HG03442 (cell line): ENCODE results near the gene HEATR5A.
"Not testable (repeated sequence)": the region's sequence is repeated elsewhere in the genome, so short reads cannot be mapped to it uniquely, and the experiment has no call there.

Source experiments
- ATAC-seq: cut with Tn5 transposase; IDR thresholded peaks from one replicate; pipeline ENCODE4 v1.9.1; 2021; ENCODE audit warnings: mild to moderate bottlenecking, moderate library complexity; ENCODE audit not compliant: unreplicated experiment

HEATR5A gene

DNA sequence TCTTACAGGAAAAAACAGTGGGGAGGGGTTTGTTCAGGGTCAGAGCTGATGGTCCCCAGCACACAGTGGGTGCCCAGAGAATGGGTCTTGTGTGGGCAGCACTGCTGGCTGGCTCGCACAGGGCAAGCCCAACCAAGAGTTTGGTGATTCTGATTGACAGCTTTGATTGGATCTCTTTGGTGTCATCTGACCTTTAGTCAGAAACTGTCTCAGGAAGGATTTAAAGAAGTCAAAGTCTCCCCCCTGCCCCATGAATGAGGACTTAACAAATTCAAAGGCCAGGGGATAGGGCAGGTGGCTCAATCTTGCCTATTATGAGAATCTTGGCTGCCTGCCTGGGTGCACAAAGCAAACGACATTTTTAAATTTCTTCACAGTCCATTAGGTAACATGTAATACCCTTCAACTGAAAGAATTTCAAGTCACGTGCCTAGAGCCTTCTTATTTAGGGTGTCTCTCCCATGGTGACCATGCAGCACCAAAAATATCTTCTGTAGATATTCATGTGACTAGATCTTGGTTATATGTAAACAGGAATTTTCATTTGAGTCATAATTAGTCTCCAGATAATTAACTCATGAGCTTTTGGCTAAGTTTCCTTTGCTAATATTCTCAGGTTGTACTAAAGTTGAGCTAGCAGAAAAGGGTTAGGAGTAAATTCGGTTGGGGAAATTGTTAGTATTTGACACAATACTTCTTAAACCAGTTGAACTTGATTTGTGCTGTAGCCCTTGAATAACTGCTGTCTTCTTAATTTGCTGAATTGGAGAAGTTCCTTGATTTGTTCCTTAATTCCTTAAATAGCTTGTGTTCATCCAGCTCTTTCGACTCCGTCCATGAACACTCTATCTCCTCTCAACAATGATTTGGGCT lies 158.3 kb downstream of the HEATR5A start:
- ATAC-seq, result no peak

DNA sequence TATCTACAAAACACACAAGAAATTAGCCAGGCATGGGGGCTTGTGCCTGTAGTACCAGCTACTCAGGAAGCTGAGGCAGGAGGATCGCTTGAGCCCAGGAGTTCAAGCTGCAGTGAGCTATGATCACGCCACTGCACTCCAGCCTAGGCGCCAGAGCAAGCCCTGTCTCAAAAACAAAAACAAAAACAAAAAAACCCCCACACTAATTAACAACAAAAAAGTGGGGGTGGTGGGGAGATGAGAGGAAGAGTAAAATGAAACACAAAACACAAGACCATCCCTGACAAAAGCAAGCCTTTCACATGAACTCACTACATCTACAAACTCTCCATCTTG lies 158.9 kb downstream of the HEATR5A start:
- no peak for ATAC-seq

DNA sequence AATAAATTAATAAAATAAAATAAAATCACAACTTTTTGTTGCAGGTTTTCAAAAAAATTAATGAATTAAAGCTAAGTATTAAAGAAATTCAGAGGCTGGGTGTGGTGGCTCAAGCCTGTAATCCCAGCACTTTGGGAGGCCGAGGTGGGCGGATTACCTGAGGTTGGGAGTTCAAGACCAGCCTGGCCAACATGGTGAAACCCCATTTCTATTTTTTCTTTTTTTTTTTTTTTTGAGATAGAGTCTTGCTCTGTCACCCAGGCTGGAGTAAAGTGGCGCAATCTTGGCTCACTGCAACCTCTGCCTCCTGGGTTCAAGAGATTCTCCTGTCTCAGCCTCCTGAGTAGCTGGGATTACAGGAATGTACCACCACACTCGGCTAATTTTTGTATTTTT lies 161.3 kb downstream of the HEATR5A start:
- not testable (repeated sequence) for ATAC-seq

DNA sequence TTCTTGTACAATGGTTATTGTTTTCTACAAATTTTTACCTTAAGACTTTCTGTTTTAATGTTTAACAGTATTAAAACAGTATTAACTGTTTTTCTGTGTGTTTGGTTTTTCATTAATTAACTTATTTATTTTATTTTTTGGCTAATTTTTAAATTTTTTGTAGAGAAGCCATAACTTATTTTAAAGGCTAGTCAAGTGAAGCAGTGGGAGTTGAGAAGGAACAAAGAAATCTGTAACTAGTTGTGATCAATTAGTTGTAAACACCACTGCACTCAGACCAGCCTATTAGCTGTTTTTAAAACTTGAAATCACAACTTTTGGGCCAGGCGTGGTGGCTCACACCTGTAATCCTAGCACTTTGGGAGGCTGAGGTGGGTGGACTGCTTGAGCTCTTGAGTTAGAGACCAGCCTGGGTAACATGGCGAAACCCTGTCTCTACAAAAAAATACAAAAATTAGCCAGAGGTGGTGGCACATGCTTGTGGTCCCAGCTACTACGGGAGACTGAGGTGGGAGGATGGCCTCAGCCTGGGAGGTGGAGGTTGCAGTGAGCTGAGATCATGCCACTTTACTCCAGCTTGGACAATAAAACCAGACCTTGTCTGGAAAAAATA lies 161.8 kb downstream of the HEATR5A start:
- ATAC-seq, result no peak

DNA sequence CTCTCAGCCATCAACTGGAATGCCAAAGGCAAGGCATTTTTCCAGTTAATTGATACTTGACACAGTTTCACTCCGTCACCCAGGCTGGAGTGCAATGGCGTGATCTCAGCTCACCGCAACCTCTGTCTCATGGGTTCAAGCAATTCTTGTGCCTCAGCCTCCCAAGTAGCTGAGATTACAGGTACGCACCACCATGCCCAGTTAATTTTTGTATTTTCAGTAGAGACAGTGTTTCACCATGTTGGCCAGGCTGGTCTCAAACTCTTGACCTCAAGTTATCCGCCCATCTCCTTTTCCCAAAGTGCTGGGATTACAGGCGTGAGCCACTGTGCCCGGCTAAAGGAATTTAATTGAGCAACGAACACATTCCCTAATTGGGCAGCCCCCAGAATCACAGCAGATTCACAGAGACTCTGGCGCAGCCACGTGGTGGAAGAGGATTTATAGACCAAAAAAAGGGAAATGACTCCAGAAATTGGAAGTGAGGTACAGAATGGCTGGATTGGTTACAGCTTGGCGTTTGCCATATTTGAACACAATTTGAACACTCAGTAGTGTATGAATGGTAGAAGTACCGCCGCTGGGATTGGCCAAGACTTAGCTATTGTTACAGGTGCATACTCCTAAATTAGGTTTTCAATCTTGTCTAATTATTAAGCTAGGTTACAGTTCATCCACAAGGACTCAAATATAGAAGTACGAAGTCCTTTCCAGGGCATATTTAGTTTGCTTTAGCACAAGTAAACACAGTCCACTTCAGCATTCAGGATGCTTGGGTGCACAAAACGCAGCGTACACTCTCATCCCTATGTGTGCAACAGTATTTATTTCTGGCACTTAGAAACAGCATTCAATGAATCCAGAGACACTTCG lies 162.6 kb downstream of the HEATR5A start:
- ATAC-seq, result not testable (repeated sequence)

DNA sequence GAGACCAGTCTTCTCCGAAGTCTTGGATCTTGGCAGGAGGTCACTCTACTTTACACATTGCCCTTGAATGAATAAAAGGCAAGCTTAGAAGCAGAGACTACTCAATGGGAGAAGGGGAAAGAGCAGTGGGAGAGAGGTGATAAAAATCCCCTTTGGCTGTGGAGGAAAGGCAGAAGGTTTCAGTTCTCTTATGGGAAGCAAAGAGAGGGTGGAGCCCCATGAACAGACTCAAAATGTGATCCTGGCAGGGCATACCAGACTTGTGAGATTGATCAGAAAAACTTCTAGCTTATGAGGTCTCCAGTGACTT lies 163.2 kb downstream of the HEATR5A start:
- no peak for ATAC-seq

DNA sequence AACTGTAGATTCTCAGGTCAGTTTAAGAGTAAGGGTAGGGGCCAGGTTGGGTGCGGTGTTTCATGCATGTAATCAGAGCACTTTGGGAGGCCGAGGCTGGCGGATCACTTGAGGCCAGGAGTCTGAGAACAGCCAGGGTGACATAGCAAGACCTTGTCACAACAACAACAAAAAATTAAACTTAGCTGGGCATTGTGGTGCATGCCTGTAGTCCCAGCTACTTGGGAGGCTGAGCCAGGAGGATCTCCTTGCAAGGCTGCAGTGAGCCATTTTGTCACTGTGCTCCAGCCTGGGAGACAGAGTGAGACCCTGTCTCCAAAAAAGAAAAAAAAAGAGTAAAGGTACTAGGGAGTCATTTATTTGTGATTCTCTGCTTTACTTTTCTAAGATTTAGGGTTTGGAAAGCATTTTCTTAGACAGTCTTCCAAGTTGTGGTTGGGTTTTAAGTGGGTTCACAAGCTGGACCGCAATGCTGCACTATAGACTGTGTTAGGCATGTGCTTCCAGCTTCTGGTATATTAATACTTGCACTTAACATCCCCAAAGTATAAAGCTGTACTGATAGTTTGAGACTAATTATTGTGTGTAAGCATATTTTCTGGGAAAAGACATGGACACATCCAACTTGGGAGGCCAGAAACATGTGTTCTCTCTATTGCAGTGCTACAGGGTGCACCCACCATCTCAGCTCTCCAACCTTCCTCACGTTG lies 163.7 kb downstream of the HEATR5A start:
- no peak for ATAC-seq

DNA sequence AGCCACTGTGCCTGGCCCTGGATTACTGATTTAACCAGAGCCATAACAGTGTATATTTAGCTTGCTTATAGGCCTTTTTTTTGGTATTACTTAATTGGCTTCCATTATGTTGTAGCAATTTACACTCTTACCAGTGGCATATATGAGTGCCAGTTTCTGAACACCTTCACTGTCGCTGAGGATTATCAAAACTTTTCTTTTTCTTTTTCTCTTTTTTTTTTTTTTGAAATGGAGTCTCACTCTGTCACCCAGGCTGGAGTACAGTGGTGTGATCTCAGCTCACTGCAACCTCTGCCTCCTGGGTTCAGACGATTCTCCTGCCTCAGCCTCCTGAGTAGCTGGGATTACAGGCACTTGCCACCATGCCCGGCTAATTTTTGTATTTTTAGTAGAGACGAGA lies 164.4 kb downstream of the HEATR5A start:
- ATAC-seq, result not testable (repeated sequence)

DNA sequence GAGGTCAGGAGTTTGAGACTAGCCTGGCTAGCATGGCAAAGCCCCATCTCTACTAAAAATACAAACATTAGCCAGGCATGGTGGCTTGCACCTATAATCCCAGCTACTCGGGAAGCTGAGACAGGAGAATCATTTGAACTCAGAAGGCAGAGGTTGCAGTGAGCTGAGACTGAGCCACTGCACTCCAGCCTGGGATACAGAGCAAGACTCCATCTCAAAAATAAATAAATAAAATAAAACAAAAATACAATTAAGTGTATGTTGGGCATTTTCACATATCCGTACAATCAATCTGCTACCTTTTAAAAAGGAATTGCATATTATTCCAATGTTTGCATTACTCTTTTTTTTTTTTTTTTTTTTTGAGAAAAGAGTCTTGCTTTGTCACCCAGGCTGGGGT lies 165.1 kb downstream of the HEATR5A start:
- no peak for ATAC-seq

DNA sequence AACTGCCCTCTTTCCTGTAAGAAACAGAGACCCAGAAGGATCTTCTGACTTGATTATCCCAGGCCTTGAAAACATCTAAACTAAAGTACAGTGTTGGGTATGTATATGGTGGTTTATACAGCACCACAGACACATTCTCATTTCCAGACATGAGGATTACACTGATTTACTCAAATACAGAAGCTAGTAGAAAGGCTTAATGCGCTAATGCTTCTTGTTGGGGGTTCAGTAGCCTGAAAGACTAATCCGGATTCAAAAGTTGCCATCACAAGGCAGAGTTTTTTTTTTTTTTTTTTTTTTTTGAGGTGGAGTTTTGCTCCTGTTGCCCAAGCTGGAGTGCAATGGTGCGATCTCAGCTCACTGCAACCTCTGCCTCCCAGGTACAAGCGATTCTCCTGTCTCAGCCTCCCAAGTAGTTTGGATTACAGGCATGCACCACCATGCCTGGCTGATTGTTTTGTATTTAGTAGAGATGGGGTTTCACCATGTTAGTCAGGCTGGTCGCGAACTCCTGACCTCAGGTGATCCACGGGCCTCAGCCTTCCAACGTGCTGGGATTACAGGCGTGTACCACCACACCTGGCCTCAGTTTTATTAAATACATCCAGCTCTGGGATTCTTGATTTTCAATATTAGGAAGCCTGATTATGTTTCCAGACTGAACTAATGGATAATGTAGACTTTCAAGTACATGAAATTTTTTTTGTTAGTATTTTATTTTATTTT lies 166.4 kb downstream of the HEATR5A start:
- no peak for ATAC-seq

DNA sequence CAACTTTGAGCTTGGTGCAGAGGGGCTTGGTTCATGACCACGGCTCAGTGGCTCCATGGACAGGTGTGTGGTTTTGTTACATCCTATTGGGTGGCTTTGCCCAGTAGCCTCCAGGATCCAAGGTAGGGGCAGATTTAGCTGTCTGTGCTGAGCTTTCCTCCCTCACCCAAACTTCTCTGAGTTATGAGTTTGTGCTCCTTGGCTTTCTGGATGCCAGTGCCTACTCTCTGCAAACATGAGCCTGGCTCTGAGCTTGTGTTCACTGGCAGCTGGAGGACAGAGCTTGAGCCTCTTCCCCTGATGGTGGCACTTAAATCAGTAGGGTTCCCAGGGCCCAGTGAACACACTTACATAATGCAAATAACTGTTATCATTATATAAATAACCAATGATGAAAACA lies 167.5 kb downstream of the HEATR5A start:
- no peak for ATAC-seq

DNA sequence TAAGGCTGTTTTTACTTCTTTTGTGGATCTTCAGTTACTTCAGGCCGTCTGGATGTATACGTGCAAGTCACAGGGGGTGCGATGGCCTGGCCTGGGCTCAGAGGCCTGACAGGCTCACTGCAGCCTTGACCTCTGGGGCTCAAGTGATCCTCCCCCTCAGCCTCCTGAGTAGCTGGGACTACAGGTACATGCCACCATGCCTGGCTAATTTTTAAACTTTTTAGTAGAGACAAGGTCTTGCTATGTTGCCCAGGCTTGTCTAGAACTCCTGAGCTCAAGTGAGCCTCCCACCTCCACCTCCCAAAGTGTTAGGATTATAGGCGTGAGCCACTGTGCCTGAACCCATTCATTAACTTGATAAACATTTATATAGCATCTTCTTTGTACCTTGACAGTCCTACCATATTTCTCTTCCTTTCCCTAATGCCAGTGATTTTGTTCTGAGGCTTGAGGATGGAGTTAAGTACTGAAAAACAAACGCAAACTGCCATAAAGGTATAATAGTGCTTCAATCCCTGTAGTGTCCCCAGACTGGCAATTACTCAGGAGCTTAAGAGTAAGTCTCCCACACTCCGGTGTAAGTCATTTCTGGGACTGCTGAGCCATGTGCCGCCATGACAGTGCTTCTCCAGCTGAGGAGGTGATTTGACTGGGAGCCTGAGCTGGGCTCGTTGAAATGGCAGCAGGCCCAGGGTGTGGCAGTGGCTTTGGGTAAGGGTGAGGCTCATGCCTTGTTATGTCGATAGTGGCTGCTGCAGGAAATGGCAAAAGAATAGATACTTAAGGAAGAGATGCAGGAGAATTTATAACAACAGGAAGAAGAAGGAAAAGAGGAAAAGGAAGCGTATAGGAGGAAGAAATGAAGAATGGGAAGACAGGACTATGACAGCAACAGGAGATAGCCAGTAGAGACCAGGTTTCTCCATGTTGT lies 169.1 kb downstream of the HEATR5A start:
- ATAC-seq, result no peak

DNA sequence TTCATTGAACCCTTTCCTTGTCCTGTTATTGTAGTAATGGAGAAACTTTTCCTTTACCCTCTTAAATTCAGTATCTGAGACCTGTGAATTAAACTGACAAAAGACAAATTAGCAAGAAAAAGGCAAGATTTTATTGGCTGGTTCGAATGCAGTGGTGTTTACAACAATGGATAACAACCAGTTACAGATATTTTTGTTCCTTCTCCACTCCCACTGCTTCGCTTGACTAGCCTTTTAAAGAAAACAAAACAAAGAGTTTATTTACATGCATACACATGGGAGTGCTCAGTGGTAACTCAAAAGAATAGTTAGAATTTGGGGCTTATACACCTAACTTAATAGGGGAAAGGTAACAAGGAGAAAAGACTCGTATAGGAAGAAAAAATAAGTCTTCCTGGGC lies 175.7 kb downstream of the HEATR5A start:
- ATAC-seq, result no peak

DNA sequence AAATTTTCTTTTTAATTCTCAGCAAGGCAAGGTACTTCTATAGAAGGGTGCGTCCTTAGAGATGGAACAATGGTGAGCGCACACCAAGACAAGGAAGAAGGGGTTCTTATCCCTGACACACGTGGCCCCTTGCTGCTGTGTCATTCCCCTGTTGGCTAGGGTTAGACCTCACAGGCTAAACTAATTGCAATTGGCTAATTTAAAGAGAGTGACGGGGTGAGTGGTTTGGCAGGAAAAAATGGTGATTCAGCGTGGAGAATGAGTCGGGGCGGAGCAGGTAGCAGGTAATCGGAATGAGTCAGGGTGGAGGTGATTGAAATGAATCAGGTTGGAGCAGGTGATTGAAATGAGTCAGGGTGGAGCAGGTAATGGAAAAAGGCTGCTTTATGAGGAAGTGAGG lies 176.5 kb downstream of the HEATR5A start:
- ATAC-seq, result no peak

DNA sequence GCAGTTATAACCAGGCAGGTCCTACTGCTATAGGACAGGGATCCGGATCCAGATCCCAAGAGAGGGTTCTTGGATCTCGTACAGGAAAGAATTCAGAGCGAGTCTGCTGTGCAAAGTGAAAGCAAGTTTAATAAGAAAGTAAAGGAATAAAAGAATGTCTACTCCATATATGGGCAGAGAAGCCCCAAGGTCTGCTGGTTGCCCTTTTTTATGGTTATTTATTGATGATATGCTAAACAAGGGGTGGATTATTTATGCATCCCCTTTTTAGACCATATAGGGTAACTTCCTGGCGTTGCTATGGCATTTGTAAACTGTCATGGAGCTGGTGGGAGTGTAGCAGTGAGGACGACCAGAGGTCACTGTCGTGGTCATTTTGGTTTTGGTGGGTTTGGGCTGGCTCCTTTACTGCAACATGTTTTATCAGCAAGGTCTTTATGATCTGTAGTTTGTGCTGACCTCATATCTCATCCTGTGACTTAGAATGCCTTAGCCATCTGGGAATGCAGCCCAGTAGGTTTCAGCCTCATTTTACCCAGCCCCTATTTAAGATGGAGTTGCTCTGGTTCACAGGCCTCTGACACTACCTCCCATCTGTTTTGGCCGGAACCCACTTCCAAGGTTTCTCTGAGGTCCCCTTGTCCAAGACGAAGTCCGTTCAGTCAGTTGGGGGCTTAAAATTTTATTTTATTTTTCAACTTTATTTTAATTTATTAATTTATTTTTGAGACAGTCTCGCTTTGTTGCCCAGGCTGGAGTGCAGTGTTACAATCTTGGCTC lies 178.0 kb downstream of the HEATR5A start:
- ATAC-seq, result not testable (repeated sequence)
